Chondrocyte (in vitro differentiated cells): ENCODE data around the gene VANGL2. TPM values are rescaled to one million over a fixed set of nuclear protein-coding genes. Genes with fewer than 3 reads are reported as not detected.

Experiments
- DNase-seq: peaks from one replicate; pipeline ENCODE4 v3.0.0; 2021; ENCODE audit warnings: mixed read lengths, low spot score
- H3K27ac Mint-ChIP-seq: one replicate; pipeline ENCODE4 v1.8.0; 2021; ENCODE audit warnings: mild to moderate bottlenecking, moderate library complexity, mixed read lengths; ENCODE audit not compliant: unreplicated experiment
- H3K27me3 Mint-ChIP-seq: 2 replicates; pipeline ENCODE4 v1.8.0; 2021; ENCODE audit warnings: low read depth, mixed read lengths
- H3K36me3 Mint-ChIP-seq: 2 replicates; pipeline ENCODE4 v1.8.0; 2021; ENCODE audit warnings: low read depth, mixed read lengths
- H3K4me1 Mint-ChIP-seq: 2 replicates; pipeline ENCODE4 v1.8.0; 2021; ENCODE audit warnings: low read depth, mild to moderate bottlenecking, mixed read lengths
- H3K4me3 Mint-ChIP-seq: one replicate; pipeline ENCODE4 v1.8.0; 2021; ENCODE audit warnings: mild to moderate bottlenecking, moderate library complexity, mixed read lengths; ENCODE audit not compliant: unreplicated experiment
- H3K9me3 Mint-ChIP-seq: 2 replicates; pipeline ENCODE4 v1.8.0; 2021; ENCODE audit warnings: low read depth, mixed read lengths
- total RNA-seq: library from RNA; stranded (reverse); gene quantifications from 3 replicates; pipeline ENCODE4 v1.2.1, GENCODE V29; 2021
- TF ChIP-seq, protein P1 (sequence below): fragments of 200-600 bp; sonication (generic); IDR thresholded peaks from 2 replicates; pipeline ENCODE4 v1.5.0; 2021; ENCODE audit warnings: antibody characterized with exemption, mild to moderate bottlenecking, moderate library complexity

VANGL2 gene
- total RNA-seq, 1 donor from 2014 or later, result 11.3 TPM

DNA sequence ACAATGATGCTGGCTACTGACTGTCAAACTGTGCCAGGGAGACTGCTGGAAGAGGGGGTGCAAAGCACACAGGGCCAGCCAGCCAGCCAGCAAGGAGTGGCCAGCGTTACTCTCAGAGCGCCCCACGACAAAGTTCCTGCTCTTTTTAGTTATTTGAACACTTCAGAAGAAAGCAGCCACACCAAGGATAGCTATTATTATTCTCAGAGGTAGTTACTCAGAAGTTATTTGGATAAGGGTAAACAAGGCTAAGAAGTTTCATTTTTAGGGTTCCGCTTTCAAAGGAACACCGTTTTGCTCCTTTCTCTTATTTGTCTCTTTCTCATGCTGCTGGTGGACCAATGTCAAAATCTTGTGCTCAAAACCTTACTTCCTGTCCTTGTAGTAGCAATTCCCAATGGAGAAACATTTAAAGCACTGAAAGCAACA lies 59.9 kb downstream of the VANGL2 start:
- H3K4me3 Mint-ChIP-seq, result no peak overlapping the region
- no peaks in the 10 kb centered on the region for H3K4me1 Mint-ChIP-seq
- H3K27ac Mint-ChIP-seq, result no peak overlapping the region

DNA sequence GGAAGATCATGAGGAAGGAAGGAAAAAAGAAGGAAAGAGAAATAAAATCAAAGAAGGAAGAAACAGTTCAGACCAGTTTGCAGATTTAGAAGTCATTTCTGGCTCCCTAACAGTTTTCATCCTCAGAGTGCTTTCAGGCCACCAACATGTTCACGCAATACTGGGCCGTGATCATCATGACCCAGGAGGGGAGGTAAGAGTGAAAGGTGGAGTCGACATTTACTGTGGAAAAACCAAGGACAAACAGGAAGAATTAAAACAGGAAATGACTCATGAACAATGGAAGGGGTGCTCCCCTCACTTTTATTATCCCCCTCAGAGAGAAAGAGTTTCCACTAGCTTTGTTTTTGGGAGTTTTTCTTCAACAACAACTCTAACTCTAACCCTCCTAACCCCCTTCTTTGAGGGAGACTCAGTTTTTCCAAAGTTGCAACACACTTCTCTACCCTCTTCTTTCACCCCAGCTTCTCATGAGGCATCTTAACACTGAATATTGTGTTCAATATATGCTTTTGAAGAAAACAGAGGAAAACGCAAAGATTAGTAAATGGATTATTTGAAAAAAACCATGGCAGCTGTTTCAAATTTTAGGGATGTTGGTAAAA lies 60.4 kb downstream of the VANGL2 start:
- DNase-seq, result no peak
- Mint-ChIP-seq H3K36me3 (no peaks in the 10 kb centered on the region), H3K4me1 (no peaks in the 10 kb centered on the region), H3K27ac (no peak overlapping the region), H3K4me3 (no peak overlapping the region), H3K27me3 (peaks cover 19% of the 10 kb centered on the region), H3K9me3 (no peaks in the 10 kb centered on the region)
- TF ChIP-seq, protein P1, sequence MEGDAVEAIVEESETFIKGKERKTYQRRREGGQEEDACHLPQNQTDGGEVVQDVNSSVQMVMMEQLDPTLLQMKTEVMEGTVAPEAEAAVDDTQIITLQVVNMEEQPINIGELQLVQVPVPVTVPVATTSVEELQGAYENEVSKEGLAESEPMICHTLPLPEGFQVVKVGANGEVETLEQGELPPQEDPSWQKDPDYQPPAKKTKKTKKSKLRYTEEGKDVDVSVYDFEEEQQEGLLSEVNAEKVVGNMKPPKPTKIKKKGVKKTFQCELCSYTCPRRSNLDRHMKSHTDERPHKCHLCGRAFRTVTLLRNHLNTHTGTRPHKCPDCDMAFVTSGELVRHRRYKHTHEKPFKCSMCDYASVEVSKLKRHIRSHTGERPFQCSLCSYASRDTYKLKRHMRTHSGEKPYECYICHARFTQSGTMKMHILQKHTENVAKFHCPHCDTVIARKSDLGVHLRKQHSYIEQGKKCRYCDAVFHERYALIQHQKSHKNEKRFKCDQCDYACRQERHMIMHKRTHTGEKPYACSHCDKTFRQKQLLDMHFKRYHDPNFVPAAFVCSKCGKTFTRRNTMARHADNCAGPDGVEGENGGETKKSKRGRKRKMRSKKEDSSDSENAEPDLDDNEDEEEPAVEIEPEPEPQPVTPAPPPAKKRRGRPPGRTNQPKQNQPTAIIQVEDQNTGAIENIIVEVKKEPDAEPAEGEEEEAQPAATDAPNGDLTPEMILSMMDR, result no peak

More for the DNA sequence above, 59.9 kb downstream of the VANGL2 start:
- peaks cover 19% of the 10 kb centered on the region for H3K27me3 Mint-ChIP-seq
- H3K9me3 Mint-ChIP-seq, result no peaks in the 10 kb centered on the region
- TF ChIP-seq, protein P1, result no peak
- no peaks in the 10 kb centered on the region for H3K36me3 Mint-ChIP-seq
- DNase-seq, result no peak

DNA sequence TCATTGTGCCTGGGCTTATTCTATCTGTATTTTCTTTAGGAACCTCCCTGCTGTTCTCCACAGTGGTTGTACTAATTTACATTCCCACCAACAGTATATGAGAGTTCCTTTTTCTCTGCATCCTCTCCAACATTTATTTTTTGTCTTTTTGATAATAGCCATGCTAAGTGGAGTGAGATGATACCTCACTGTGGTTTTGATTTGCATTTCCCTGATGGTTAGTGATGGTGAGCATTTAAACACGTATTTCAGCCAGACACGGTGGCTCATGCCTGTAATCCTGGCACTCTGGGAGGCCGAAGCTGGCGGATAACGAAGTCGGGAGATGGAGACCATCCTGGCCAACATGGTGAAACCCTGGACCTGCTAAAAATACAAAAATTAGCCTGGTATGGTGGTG lies 64.8 kb downstream of the VANGL2 start:
- TF ChIP-seq, protein P1, result no peak
- Mint-ChIP-seq H3K9me3 (no peaks in the 10 kb centered on the region), H3K27ac (no peak overlapping the region), H3K4me3 (no peak overlapping the region), H3K27me3 (peaks cover 21% of the 10 kb centered on the region), H3K4me1 (no peaks in the 10 kb centered on the region), H3K36me3 (no peaks in the 10 kb centered on the region)
- no peak for DNase-seq

DNA sequence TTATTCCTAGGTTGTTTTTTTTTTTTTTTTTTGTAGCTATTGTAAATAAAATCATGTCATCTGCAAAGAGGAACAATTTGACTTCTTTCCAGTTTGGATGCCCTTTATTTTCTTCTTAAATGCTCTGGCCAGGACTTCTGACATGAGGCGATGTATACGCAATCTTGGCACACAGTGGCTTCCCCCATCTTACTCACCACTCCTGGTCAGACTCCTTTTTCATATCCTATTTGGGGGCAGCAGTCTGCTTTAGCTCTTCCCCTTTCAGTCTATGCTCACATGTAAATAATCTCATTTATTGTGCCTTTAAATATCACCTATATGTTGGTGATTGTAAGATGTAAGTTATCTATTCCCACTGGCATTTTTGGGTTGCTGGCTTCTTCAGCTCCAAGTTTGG lies 66.6 kb downstream of the VANGL2 start:
- no peaks in the 10 kb centered on the region for H3K4me1 Mint-ChIP-seq
- H3K36me3 Mint-ChIP-seq, result no peaks in the 10 kb centered on the region
- no peak for DNase-seq
- H3K27ac Mint-ChIP-seq, result no peak overlapping the region
- H3K27me3 Mint-ChIP-seq, result peaks cover 17% of the 10 kb centered on the region
- H3K9me3 Mint-ChIP-seq, result no peaks in the 10 kb centered on the region
- H3K4me3 Mint-ChIP-seq, result no peak overlapping the region
- TF ChIP-seq, protein P1, result no peak

DNA sequence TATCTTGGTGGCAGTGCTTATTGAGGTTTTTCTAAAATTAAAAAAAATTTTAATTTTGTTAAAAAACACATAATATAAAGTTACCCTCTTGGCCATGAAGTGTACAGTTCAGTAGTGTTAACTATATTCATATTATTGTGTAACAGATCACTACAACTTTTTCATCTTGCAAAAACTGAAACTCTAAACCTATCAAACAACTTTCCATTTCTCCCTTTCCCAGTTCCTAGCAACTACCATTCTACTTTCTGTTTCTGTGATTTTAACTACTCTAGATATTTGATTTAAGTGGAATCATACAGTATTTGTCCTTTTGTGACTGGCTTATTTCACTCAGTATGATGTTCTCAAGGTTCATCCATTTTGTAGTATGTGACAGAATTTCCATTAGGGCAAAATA lies 67.2 kb downstream of the VANGL2 start:
- TF ChIP-seq, protein P1, result no peak
- no peak overlapping the region for H3K27ac Mint-ChIP-seq
- H3K4me1 Mint-ChIP-seq, result no peaks in the 10 kb centered on the region
- peaks cover 16% of the 10 kb centered on the region for H3K27me3 Mint-ChIP-seq
- no peaks in the 10 kb centered on the region for H3K36me3 Mint-ChIP-seq
- H3K4me3 Mint-ChIP-seq, result no peak overlapping the region
- no peaks in the 10 kb centered on the region for H3K9me3 Mint-ChIP-seq
- DNase-seq, result no peak
